ENCODE results near the gene IFIH1.

Gene IFIH1

DNA sequence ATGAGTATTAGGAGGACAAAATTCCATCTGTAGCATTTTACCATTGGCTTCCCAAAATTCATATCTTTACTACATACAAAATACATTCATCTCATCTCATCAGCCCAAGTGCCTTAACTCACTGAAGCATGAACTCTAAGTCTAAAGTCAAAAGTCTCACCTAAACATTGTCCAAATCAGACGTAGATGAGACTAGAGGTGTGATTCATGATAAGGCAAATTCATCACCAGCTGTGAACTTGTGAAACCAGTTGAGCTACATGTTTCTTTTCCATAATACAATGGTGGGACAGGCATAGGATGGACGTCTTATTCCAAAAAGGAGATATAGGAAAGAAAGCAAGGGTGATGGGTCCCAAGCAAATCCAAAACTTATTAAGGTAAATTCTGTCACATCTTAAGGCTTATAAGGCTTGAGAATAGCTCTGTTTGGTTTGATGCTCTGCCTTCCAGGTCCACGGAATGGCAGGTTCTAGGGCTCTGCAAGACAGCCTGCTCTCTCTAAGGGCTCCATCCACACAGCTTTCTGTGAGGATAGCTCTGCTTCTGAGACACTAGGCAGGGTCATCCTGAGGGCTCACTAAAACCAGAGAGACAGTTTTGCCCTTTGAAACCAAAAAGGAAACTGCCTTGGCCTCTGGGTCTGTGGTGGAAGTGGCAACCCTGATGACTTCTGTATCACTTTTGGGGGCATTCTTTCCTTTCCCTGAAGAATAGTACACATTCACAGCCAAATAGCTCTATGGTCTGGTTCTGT, 9.6 kb downstream of the IFIH1 start:
- DNase-seq: no peak

DNA sequence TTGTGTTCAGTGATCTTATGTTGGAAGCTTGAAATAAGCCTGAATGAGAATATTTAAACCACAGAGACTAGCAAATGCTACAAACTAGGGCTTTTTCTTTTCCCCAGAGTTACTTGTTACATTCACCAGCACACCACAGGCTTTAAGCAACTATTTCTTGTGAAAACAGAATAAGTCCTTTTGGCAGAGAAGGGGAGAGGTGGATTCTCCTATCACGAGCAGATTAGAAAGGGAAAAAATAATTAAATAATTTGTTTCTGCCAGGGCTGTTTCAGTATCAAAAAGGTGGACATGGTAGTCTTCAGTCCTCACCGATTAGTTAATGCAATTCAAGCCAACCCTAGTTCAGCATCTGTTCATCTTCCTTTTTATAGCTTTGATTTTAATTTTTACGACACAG, 12.6 kb downstream of the IFIH1 start:
- DNase-seq: no peak

DNA sequence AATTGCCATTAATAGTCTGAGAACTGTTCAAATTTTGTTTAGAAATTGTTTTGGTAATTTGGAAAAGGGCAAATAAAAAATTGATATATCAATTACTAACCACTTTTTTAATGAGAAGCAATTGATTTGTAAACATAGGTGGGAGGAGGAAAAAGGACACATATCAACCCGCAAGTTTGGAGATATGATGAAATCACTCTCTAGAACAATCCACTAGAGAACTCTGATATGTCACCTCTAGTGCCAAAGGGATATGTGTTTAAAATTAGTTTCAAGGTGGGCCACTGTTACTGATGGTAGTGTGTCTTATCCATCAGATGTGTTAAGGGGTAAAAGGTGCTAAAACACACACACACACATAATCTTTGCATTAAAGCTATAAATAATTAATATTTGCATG, 16.6 kb downstream of the IFIH1 start:
- DNase-seq: no peak

DNA sequence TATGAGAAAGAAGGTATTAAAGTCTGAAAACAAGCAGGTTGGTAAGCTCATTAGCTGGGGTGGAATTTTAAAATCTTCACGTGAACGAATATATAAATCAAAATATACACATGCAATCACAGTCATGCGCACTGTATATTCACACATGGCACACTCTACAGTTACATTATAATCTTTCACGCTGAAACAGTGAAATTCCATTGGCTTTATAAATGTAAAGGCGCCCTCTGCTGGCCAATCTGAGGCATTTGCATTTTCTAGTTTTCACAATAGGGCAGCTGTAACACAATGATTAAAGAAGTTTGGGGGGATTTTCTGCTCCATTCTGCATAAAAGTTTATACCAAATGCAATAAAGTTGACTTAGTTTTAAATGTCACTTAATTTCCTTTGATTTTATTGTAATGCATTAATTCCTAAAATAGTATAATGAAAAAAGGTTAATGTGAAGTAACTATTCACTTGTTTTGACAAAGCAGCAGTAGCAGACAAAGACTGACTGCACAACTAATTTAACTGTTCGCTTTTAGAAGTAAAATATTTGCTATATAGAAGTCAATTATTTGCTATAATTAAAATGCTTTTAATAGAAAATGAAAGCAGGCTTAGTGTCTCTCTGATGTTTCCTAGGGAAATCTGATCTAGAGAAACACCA, 17.2 kb downstream of the IFIH1 start:
- DNase-seq: peak; percentile 84

DNA sequence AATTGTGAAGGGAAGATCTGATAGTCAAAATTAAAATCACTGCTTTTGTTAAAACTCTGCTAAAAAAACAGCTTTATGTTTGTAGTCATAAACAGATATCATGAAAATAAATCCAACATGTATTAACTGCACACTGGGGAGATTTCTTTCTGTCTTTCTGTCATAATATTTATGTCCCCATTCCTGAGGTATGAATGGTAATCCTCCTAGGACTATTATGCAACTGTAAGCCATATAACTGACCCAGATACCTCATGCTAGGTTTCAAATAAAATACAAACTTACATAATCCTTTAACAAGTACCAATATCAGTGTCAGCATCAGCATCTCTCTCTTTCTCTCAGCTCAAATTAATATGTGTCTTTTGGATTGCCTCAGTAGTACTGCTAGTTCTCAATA, 18.2 kb downstream of the IFIH1 start:
- DNase-seq: no peak

DNA sequence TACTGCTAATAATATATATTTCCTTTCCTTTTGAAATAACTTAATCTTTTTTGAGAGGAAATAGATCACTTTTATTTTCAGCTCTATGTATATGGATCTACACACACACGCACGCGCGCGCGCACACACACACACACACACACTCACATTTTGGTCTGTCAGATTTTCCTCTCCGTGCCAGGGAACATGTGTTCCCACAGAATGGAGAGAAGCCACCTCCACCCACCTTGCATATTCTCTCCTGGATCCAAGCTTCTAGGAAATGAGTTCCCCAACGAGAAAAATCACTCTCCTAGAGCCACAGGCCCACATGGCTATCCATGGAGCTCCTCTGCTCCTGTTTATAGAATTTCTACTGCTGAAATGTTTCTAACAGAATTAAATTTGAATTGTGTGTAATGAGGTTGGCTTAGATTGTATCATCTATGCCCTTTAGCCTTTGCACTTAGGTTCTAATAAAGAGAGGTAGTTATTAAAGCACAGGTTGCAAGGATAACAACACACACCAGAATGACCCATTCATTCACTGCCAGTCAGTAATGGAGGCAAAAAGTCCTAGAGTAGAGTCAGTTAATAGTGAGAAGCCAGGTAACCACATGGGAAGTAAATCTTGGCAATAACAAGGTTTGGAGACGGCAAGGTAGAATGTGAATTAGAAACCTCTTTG, 19.7 kb downstream of the IFIH1 start:
- no peak for DNase-seq

DNA sequence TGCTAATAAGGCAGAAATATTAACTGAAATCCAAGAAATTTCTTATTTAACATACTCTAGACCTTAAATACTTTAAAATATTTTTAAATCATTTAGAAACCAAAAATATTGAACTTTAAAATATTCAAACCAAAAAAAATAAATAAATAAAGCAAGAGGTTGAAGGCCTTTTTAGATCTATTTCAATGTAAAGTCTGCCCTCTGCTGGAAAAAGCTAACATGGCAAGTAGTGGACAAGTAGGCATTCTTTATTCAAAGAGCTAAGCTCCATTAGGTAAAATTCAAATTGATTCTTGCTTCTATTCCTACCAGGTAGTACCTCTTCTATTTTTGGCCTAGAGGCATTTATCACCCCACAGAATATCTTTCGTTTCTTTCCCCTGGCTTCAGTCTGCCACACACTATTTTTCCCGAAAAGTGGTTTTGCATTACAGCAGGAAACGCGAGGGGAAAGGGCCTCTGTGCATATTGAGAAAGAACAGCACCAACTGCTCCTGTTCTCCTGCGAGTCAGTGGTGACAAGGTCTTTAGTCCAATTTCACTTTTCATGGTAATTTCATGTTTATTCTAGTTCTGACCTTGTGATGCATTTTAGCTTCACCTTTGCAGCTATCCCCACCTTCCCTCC, 20.4 kb downstream of the IFIH1 start:
- DNase-seq: peak; percentile 92

DNA sequence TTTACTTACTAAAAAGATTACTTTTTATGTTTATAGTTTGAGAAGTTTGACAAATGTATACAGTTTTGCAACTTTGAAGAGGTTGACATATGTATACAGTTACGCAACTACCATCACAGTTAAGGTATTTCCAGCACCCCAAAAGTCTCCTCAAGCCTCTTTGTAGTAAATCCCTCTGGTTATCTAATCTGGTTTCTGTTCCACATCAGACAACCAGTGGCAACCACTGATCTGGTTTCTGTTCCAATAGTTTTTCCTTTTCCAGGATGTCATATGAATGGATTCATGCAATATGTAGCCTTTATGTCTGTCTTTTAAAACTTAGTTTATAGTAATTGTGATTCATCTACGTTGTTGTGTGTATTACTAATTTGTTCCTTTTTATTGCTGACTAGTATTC, 23.5 kb downstream of the IFIH1 start:
- no peak for DNase-seq

DNA sequence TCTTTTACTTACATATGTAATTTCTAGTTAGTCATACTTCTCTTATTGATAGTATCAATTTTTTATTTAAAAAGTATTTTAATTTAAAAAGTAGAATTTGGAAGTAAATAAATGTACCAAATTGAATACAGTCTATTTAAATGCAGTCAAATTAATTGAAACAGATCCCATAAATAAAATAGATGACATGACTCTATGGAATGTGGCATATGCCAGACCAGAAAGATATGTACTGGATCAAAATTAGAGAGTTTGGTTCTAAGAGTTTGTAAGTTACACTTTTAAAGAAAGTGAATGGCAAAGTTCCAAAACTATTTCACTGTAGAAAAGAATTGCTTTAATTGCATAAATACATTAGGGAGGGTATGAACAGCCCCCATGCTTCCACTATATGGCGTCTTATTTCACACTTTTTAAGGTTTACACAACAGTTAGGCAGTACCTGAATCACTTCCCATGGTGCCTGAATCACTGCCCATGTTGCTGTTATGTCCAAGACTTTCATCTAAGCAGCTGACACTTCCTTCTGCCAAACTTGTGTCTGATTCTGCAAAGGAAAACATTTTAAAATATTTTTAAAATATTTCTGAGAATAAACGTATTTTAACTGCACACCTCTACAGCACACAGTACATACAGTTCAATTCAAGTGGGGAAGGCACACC, 25.2 kb downstream of the IFIH1 start:
- DNase-seq: no peak

DNA sequence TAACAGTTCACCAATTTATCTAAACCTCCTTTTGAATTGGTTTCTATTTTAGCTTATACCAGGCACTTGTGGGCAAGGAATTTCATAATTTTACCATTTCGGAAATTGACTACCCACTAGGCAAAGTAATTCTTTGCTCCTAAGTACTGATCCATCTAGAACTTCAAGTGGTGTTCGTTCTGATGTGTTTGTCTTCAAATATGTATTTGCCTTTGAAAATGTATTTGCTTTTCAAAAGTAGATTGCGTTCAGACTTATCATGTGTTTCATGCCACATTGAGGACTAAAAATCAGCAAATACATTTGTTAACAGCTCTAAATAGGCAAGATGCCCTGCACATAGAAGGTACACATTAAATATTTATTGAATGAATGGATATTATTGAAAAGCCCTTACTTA, 26.7 kb downstream of the IFIH1 start:
- DNase-seq: no peak

DNA sequence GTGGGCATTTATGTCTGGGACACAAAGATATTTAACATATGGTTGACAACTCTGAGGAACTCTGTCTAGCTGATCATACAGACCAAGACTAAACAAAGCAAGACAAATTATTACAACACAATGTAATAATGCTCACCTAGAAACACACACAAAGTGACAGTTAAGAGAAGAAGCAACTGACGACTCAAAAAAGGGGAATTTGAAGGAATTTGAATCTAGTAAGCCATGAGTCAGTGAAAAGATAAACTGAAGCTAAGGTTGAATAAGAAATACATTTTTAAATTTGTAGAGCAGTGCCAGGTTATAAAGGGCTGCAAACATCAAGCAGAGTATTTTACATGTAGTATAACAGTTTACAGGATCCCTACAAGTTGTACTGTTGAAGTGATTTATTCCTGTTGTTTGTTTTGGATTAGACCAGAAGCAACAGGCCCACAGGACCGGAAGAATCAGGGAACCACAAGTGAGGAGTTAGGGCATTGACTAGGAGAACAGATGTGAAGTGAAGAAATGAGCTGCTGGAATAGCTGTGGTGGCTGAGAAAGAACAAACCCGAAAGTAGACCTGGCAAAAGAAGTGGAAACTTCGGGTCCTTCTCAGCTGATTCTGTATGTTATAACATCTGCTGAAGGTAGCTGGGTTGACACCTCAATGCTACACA, 35.6 kb downstream of the IFIH1 start:
- DNase-seq: no peak

DNA sequence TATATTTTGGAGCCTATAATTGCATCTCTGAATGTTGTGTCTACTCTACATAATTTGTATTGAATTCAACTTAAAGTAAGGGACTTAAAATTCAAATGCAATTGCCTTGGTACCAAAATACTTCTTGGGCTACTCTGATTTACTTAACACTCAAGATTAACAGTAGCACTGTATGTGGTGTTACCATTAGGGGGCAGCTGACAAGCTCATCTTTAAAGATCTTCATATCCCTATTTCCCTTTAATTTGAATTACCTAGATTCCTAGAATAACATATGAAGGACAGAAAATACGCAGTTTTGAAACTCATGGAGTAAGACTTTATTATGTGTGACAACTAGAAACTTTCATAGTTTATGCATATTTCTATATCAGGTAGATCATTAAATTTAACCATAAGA, 37.8 kb downstream of the IFIH1 start:
- no peak for DNase-seq

DNA sequence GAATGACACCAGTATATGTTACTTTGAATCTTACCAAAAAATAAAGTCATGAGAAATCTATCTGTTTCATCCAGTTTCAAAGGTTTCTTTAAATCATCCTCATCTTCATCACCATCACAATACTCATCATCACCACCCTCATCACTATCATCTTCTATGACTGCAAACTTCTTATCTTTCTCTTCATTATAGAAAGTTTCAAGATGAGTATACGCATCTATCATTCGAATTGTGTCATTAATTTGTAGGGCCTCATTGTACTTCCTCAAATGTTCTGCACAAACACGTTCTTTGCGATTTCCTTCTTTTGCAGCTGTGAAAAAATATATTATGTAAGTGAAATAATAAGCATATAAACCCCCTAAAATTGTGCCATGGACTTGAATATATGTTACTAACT, 41.1 kb downstream of the IFIH1 start:
- DNase-seq: no peak

DNA sequence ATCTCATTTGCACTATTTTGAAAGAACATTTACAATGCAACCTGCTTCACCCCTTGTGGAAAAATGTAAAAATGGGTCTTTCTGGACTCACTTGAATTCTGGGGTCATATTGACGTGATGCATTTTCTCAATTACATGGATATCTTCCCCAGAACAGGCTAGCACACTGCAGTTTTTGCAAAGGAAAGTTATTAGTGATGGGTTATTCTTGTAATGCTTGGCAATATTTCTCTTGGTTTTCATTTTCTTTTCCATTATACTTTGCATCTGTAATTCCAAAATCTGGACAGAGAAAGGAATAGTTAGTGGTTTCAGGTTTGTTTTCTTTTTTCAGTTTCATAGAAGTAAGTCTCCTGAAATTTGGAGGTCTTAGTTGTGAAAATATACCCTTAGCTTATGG, 50.5 kb downstream of the IFIH1 start:
- no peak for DNase-seq

DNA sequence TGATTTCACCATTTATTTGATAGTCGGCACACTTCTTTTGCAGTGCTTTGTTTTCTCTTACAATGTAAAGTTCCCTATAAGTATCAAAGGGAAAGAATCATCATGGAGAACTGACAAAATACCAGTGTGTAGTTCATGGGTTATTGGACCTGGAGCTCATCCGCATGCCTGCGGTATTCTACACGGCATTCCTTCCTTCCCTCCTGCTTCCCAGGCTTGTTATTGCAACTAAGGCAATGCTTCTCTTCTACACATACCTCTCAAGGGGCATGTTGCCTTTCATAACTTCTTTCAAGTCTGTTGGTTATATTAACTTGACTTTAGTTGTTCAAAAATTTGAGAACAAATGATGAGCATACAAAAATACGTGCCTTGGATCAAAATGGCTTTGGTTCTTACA, 51.0 kb downstream of the IFIH1 start:
- DNase-seq: no peak

DNA sequence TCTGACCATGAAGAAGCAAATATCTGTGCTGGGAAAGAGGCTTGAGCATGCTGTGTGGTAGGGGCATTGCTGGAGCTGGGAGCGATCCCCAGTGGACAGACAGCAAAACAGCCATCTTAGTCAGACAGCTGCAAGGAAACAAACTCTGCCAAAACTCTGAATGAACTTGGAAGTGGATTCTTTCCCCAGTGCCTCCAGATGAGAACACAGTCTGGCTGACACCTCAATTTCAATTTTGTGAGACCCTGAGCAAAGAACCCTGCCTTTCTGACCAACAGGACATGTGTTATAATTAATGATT, 52.1 kb downstream of the IFIH1 start:
- DNase-seq: no peak

DNA sequence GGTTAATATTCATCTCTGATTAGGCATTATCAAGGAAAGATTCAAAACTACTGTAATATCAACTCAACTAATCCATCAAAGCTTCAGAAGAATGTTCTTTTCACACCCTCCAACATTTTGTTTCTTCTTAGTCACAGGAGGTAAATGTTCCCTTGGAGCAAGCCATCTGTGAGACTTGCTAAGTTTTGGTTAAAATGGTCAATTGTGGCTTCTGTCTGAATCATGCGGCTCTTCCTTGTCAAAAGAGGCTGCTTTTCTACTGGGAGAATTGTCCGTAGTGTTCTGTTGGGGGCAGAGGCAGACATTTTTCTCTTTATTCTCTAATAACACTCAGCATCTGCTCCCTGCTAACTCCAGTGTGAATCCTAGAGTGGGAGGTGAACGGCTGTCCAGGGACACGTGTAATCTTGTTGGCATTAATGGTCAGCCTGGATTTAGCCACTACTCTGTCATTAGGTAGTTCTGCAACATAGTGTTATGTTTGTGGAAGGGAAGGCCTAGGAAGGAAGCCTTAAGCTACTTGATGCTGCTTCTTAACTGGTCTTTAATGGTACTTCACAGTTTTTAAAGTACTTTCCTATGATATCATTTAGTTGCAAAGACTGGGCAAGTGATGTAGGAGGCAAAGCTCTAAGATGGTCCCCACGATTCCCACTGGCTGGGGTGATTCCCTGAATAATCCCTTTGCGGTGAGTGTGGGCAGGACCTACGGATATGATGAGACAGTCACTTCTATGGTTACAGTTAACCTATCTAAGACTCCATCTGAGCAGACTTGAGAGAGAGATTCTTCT, 52.6 kb downstream of the IFIH1 start:
- DNase-seq: no peak

DNA sequence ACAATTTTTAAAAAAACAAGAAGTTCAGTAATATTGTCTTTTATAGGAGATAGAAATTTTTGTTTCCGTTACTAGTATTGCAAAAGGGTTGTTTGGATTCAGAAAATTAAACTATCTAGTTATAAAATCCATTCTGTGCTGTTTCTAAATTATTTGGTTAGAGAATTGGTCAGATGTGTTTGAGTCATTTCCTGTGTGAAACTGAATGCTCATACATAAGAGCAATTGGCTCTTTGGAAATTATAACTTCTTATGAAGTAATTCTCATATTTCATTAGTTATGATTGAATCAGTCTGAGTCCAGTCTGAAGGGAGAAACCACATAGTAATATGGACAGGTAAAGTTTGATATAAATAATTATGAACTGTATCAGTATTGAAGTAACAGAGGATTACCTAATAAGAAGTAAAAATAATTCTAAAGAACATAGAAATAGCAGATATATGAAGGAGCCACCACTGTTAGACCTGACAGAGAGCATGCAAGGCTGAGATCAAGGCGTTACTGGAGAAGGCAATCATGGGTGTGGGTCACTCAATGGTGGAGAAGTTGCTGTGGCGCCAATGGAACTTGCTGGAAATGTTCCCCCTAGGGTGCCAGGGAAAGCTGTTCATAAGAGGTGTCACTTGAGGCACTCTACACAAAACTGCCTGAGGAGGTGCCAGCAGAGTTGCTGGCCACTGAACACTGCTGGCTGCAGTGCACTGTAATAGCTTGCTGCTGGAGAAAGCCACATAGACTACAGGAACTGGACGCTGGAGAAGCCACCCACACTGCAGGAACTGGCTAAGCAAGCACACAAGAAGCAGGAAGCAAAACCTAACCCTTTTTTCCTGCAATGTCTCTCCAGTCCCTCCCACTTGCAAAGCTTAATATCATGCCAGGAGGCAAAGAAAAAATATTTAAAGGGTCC, 57.2 kb downstream of the IFIH1 start:
- DNase-seq: no peak

DNA sequence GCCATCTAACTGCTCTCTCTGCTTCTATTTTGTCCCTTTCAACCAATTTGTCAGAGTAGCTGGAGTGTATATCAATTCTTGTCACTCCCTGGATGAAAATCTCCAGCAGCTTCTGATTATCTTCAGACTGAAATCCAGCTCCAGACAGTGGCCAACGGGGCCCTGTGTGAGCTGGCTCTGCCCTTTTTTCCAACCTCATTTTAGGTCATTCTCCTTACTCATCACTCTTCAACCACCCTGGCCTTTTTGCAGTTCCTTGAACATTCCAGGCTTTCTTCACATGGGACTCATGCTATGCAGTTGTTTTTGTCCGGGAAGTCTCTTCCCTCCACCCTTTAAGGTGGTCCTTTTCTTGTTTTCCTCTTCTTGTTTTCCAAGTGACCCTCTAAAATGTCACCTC, 59.8 kb downstream of the IFIH1 start:
- DNase-seq: no peak

DNA sequence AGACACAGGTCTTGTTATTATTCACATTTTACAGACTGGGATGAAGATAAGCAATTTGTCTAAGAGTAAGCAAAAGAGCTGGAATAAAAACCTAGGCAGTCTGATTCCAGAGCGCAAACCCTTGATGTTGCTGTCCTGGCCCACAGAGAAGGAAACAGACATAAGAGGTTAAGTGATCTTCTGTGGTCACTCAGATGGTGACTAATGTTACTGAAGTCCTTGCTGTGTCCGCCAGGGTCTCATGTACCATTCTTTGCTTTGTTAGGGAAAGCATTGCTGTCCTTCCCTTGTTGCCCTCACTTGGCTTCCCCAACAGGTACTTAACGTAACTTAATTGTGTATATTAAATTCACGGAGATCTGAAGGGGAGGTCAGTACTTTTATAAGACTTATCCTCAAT, 60.3 kb downstream of the IFIH1 start:
- DNase-seq: no peak

DNA sequence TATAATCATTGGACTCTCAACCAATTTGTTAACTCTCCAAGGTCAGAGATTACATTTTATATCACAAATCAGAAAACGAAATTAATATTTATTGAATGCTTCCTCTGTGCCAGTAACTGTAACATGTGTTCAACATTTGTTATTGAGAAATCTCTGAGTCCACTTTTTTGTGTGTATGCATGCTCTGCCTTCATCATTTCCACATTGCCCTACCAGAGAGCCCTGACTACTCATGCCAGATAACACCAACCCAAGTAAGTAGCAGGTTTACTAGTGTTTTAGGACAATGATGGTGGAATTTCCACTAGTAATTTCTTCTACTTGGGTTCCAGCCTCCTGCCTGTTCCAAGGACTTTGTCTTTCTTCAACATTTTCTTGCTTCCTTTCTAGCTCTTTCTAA, 61.1 kb downstream of the IFIH1 start:
- DNase-seq: no peak
